ENCODE measurements around the gene RPH3AL.
"Not testable (repeated sequence)": the region's sequence is repeated elsewhere in the genome, so short reads cannot be mapped to it uniquely, and the experiment has no call there.

Gene RPH3AL

GRCh38 chr17:260944-261343, 91.7 kb downstream of the RPH3AL start:
- no peak for DNase-seq (ENCODE audit: low read depth)

- DNase-seq (ENCODE audit: low read depth) = no peak
These were observed 92.4 kb downstream of the RPH3AL start for GRCh38 chr17:260031-260791.

- no peak for DNase-seq (ENCODE audit: low read depth)
These were observed 93.1 kb downstream of the RPH3AL start for GRCh38 chr17:259341-259976.

- DNase-seq (ENCODE audit: low read depth) = no peak
These were observed 93.7 kb downstream of the RPH3AL start for GRCh38 chr17:258906-259305.

- DNase-seq (ENCODE audit: low read depth) = no peak
These were observed 94.4 kb downstream of the RPH3AL start for GRCh38 chr17:258045-258734.

- DNase-seq (ENCODE audit: low read depth) = no peak
These were observed 99.3 kb downstream of the RPH3AL start for GRCh38 chr17:253091-253846.

- DNase-seq (ENCODE audit: low read depth) = no peak
These were observed 100.2 kb downstream of the RPH3AL start for GRCh38 chr17:252456-252855.

- no peak for DNase-seq (ENCODE audit: low read depth)
These were observed 101.1 kb downstream of the RPH3AL start for GRCh38 chr17:251531-251930.

- DNase-seq (ENCODE audit: low read depth) = no peak
These were observed 101.9 kb downstream of the RPH3AL start for GRCh38 chr17:250487-251300.

GRCh38 chr17:249236-249993, 103.2 kb downstream of the RPH3AL start:
- DNase-seq (ENCODE audit: low read depth) = no peak

GRCh38 chr17:248337-249235, 104.0 kb downstream of the RPH3AL start:
- DNase-seq (ENCODE audit: low read depth) = no peak

- DNase-seq (ENCODE audit: low read depth) = no peak
These were observed 104.8 kb downstream of the RPH3AL start for GRCh38 chr17:247767-248166.

GRCh38 chr17:246851-247421, 105.7 kb downstream of the RPH3AL start:
- DNase-seq (ENCODE audit: low read depth) = no peak

GRCh38 chr17:246226-246625, 106.4 kb downstream of the RPH3AL start:
- no peak for DNase-seq (ENCODE audit: low read depth)

GRCh38 chr17:245611-246010, 107.0 kb downstream of the RPH3AL start:
- no peak for DNase-seq (ENCODE audit: low read depth)

- DNase-seq (ENCODE audit: low read depth) = no peak
These were observed 107.6 kb downstream of the RPH3AL start for GRCh38 chr17:245020-245419.

- DNase-seq (ENCODE audit: low read depth) = not testable (repeated sequence)
These were observed 108.7 kb downstream of the RPH3AL start for GRCh38 chr17:243924-244323.

GRCh38 chr17:238964-239259, 113.7 kb downstream of the RPH3AL start:
- DNase-seq (ENCODE audit: low read depth) = no peak

All from EH (cell line).